ENCODE results near the gene ZNF865.

GRCh38 chr19:55609326-55609725 is 3.9 kb downstream of the ZNF865 start:
- TF ChIP-seq CTCF (IDR thresholded peaks at IDR 0.05) (no peak), POLR2A (IDR thresholded peaks at IDR 0.05) (no peak)

Measured in Peyer's patch (tissue), 4 donors.